NCI-H774 (cell line): ENCODE measurements around the gene CRTAP.
"Not testable (repeated sequence)": the region's sequence is repeated elsewhere in the genome, so short reads cannot be mapped to it uniquely, and the experiment has no call there.

ENCODE experiments used
- DNase-seq: peaks from one replicate; lab custom pipeline; 2025; lab: John Stamatoyannopoulos, UW

CRTAP gene

GRCh38 chr3:33099701-33100100 lies 14.1 kb upstream of the CRTAP start:
- no peak for DNase-seq

GRCh38 chr3:33100229-33100628 lies 13.6 kb upstream of the CRTAP start:
- no peak for DNase-seq

- no peak for DNase-seq
Observed at GRCh38 chr3:33103034-33103433, 10.8 kb upstream of the CRTAP start.

GRCh38 chr3:33103480-33103879 lies 10.3 kb upstream of the CRTAP start:
- no peak for DNase-seq

DNA sequence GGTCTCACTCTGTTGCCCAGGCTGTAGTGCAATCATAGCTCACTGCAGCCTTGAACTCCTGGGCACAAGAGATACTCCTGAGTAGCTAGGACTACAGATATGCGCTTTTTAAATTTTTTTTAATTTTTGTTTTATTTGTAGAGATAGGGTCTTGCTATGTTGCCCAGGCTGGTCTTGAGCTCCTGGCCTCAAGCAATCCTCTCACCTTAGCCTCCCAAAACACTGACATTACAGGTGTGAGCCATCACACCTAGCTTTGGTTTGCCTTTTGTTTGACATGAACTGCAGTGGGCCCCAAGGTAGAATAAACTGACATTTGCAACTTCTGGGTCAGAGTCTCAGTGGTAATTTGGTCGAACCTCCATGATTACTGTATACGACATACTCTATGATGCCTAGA lies 9.0 kb upstream of the CRTAP start:
- DNase-seq = no peak

DNA sequence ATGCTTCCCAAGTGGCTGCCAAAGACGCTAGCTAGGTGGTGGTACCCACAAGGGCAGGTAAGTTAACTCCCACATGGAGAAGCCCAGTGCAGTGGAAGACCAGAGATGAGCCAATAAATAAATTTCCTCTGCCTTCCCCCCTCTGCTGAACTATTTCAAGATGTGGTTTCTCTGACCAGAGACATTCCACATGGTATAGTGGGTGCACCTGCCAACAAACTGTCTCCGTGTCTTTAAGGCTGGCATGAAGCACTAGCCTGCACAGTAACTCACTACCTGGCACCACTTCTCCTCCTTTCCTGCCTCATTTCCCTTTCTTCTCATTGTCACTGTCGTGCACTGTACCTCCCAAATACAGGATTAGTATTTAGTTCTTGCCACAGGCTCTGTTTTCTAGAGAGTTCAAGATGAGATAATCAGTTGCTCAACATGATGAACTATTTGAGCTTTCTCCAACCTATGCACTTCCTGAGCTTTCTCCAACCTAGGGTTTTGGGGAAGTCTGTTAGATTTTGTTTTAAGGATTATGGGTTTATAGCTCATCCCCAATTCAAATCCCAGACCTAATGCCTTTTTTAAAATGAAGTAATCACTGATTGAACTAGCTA lies 8.4 kb upstream of the CRTAP start:
- no peak for DNase-seq

- DNase-seq = not testable (repeated sequence)
Observed at GRCh38 chr3:33106854-33107253, 7.0 kb upstream of the CRTAP start.

- no peak for DNase-seq
Observed at GRCh38 chr3:33111581-33111980, 2.2 kb upstream of the CRTAP start.

DNA sequence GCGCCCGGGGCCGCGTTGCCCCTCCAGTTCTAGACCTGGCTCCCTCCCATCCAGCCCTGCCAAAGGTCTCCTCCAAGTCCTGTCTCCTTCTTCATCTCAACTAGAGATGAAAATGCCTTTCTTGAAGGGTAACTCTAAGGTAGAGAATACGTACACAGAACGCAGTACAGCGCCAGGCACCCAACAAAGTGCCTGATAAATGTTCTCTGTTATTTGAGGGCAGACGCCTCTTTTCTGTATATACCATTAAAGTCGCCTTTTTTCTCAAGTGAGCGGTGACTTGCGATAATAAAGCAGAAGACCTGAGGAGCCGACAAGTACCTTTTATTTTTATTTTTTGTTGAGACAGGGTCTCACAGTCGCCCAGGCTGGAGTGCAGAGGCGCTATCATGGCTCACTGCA lies 809 bp downstream of the CRTAP start:
- no peak for DNase-seq

GRCh38 chr3:33115024-33115768 lies 1.4 kb downstream of the CRTAP start:
- no peak for DNase-seq

DNA sequence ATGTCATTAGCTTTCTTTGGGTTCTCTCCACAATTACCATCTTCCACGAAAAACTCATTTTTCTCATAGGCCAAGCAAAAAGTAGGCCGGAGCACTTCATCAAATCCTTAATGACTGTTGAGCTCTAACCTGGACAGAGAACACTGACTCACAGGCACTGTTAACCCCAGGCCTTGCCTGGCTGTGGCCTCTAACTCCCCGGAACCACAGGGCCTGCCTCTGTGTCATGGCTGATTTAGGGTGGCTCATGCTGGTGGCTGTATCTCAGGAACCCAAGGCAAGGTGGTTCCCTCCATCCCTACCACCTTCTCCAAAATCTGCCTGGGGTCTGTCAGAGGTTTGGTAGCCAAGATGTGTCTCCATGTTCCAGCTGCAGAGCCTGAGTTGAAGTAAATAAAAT lies 3.6 kb downstream of the CRTAP start:
- DNase-seq = no peak

- DNase-seq = no peak
Observed at GRCh38 chr3:33119891-33120290, 6.1 kb downstream of the CRTAP start.

GRCh38 chr3:33122991-33123390 lies 9.2 kb downstream of the CRTAP start:
- no peak for DNase-seq

GRCh38 chr3:33124638-33125037 lies 10.8 kb downstream of the CRTAP start:
- no peak for DNase-seq

DNA sequence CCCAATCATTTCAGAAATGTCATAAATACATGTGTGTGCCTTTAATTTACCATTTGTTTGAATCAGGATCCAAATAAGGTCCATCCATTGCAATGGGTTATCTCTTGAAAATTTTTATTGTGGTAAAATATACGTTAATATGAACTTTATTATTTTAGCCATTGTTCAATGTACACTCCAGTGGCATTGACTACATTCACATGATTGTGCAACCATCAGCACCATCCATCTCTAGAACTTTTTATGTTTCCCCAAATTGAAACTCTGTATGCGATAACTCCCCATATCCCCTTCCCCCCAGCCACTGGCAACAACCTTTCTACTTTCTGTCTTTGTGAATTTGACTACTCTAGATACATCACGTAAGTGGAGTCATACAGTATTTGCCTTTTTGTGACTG lies 12.0 kb downstream of the CRTAP start:
- DNase-seq = no peak

- no peak for DNase-seq
Observed at GRCh38 chr3:33128706-33129105, 14.9 kb downstream of the CRTAP start.

DNA sequence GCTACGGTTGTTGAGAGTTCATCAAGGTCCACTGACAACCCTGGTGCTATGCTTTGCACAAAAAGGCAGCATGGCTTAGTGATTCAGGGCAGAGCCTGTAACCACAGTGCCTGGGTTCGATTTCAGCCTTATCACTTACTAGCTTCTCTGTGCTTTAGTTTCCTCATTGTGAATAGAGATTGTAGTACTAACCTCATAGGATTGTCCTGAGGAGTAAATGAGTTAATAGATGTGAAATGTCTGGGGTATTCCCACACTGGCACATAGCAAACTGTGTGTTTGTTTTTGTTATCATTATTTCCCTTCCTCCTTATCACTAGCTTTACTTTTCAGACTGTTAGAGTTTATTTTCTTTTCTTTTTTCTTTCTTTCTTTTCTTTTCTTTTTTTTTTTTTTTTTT lies 16.3 kb downstream of the CRTAP start:
- no peak for DNase-seq

GRCh38 chr3:33131331-33132018 lies 17.7 kb downstream of the CRTAP start:
- peak; percentile 0 for DNase-seq

DNA sequence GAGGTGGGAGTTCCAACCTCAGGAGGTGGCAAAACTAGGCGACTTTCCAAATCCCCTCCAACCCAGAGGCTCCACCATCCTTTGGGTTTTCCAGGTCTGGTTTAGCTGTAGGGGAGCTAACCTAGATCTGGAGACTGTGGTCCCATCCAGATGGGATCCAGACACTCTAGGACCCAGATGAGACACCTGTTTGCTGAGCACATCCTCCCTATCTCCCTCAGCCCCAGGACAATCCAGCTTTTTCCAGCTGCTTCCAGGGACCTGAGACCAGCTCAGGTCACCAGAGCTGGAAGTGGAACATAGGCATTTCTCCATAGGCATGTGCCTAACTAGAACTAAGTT lies 18.2 kb downstream of the CRTAP start:
- DNase-seq = no peak

- no peak for DNase-seq
Observed at GRCh38 chr3:33134026-33134625, 20.3 kb downstream of the CRTAP start.

- DNase-seq = no peak
Observed at GRCh38 chr3:33137691-33138090, 23.9 kb downstream of the CRTAP start.

GRCh38 chr3:33139006-33139623 lies 25.3 kb downstream of the CRTAP start:
- DNase-seq = not testable (repeated sequence)

GRCh38 chr3:33139996-33140395 lies 26.2 kb downstream of the CRTAP start:
- DNase-seq = no peak
